ENCODE data around the gene ALG12.

Gene ALG12

GRCh38 chr22:49910229-49911155, 7.7 kb downstream of the ALG12 start:
- DNase-seq: no peak

GRCh38 chr22:49909476-49910205, 8.6 kb downstream of the ALG12 start:
- no peak for DNase-seq

GRCh38 chr22:49907807-49908206, 10.4 kb downstream of the ALG12 start:
- DNase-seq: no peak

GRCh38 chr22:49906799-49907290, 11.4 kb downstream of the ALG12 start:
- no peak for DNase-seq

- DNase-seq: no peak
Measured at GRCh38 chr22:49906071-49906798, 12.0 kb downstream of the ALG12 start.

DNA sequence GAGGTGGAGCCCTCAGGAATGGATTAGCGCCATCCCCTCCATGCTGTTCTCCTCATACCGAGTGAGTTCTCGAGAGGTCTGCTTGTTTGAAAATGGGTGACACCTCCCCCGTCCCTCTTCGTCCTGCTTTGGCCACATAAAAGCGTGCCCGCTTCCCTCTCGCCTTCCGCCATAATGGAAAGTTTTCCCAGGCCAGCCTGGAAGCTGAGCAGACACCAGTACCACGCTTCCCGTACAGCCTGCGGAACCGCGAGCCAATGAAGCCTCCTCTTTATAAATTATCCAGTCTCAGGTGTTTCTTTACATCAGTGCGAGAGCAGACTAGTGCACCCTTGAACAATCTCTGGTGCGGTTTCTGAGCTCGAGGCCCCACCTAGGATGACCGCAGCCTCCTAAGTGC, 12.8 kb downstream of the ALG12 start:
- DNase-seq: no peak

GRCh38 chr22:49904040-49904369, 14.2 kb downstream of the ALG12 start:
- no peak for DNase-seq

- no peak for DNase-seq
Measured at GRCh38 chr22:49903322-49904039, 14.8 kb downstream of the ALG12 start.

DNA sequence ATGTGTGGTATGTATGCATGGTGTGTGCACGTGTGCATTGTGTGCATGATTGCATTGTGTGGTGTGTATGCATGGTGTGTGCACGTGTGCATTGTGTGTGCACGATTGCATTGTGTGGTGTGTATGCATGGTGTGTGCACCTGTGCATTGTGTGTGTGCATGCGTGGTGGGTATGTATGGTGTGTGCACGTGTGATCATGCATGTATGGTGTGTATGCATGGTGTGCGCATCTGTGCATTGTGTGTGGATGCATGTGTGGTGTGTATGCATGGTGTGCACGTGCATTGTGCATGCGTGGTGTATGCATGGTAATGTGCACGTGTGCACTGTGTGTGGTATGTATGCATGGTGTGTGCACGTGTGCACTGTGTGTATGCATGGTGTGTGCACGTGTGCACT, 16.8 kb downstream of the ALG12 start:
- DNase-seq: no peak

DNA sequence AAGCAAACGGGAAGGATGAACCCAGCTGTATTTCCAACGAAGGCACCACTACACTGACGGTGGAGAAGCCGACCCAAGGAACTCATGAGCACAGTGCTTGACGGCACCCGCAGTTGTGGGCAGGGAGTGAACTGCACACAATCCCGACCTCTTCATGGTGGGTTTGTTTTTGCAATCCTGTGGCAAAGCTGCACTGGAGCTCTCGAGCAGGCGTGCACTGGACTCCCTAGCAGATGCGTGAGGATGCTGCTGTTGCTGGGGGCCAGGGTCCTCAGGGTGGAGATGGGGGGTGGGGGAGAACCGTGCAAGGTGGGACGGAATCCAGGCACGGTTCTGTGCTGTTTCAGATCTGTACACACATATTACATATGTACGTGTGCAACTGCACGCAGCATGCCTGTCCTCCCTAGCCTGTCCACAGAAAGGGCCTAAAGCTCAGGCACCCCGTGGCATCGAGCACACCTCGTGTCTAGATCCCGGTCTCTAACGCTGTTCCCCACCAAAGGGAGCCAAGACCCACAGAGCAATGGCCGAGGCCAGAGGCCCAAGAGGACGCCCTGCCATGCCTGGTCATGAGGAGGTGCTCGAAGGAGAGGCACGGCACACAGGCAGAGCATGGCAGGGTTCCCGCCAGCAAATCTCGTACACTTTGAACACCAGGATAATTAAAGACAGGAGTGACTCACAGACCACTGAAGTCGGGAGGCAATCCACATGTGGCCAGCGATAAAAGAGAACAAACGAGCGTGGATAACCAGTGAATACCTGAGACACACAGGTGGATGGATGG, 17.6 kb downstream of the ALG12 start:
- DNase-seq: no peak

DNA sequence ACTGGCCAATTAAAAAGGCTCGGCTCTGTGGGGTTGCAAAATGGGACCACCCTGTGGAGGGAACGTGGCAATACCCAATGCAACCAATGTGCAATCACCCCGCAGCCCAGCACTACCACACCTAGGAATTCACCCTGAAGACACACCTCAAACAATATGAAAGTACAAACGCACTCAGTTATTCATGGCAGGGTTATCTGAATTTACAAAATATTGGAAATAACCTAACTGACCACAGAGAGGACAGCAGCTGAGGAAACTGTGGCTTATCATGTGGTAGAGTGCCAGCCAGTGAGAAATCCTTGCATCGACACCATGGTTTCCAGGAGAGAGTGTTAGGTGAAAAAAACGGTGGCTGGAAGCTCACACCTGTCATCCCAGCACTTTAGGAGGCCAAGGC, 18.7 kb downstream of the ALG12 start:
- no peak for DNase-seq

DNA sequence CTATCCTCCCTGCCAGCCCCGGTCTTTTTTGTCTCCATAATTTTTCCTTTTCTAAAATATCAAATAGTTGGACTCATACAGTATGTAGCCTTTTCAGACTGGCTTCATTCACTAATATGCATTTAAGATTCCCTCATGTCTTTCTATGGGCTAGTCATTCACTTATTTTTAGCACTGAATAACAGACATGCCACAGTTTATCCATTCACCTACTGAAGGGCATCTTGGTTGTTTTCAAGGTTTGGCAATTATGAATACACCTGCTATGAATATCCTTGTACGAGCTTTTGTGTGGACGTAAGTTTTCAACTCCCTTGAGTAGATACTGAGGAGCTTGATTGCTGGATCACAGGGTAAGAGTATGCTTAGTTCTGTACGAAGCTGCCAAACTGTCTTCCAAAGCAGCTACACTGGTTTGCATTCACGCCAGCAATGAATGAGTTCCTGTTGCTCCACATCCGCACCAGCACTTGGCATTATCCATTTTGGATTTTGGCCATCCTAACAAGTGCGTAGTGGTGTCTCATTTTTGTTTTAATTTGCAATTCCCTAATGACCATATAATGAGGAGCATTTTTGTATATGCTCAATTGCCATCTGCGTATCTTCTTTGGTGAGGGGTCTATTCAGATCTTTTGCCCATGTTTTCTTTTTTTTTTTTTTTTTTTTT, 21.1 kb downstream of the ALG12 start:
- DNase-seq: no peak

DNA sequence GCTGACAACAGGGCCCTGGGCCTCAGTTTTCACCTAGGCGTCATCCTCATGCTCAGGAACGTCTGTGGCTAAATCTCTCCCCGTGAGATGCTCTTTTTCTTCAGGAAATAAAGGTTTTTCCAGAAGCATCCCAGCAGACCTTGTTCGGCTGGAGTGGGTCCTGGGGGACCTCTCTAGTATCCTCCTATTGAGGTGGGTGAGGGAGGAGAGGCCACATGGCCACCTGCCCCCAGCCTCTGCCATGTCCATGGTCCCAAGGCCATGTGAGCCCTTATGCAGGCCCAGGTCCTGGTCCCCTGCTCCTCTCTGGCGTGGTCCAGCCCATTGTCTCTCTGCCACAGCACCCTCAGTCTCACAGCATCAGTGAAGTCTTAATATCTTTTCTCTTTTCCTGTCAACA, 22.0 kb downstream of the ALG12 start:
- no peak for DNase-seq

DNA sequence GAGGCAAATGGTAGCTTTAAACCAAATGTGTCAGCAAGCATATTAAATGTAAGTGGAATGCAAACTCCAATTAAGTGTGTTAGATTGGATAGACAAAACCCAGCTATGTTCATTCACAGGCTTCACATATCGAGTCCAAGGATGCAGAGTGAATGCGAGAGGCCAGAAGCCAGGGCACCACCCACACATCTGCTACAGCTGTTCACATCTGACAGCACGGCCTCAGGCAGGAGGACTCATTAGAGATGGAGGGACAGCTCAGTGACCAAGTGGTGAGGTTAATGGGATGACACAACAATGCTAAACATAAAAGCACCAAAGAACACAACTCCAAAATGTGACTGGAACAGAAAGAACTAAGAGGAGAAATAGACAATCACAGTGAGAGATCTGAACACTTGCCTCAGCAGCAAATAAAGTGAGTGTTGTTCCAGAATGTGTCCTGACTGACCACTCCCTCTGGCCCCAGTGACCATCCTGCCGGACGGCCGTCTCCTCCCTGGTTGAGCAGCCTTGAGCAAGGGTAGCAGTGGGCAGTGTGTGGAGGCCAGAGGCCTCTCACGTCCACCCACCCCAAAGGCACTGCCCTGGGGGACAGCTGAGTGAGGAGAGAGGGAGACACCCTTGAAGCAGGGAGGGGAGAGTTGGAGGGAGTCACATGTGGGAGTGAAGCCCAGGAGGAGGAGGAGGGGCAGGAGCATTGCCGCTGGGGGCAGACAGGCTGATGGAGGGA, 23.8 kb downstream of the ALG12 start:
- DNase-seq: no peak

DNA sequence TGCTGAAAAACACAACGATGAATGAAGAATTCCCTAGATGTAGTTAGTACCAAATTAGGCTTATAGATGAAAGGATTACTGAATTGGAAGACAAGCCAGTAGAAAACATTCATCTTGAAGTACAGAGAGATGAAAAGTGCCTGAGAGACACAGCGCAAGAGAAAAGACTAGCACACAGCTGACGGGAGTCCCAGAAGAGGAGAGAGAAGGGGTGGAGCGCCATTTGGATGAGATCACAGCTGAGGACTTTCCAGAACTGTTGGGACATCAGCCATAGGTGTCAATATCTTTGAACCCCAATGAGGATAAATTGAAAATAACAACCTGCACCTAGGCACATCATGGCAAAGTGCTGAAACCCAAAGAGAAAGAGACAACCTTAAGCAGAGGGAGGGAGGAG, 25.2 kb downstream of the ALG12 start:
- no peak for DNase-seq

- DNase-seq: no peak
Measured at GRCh38 chr22:49892226-49892899, 25.9 kb downstream of the ALG12 start.

DNA sequence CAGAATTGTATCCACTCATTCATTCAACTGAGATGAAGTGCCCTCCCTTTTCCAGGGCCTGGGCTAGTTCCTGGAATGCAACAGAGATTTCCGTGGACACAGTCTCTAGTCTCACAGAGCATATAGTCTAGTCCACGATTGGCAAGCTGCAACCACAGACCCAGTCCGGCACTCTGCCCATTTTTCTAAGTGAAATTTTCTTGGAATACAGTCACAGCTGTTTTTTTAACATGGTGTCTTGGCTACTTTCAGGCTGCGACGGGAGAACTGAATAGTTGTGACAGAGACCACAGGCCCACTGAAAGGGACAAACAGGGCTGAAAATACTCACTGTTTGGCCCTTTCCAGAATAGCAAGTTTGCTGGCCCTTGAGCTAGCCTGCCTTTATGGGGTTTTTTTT, 29.2 kb downstream of the ALG12 start:
- DNase-seq: no peak

GRCh38 chr22:49887702-49888101, 30.5 kb downstream of the ALG12 start:
- DNase-seq: no peak

DNA sequence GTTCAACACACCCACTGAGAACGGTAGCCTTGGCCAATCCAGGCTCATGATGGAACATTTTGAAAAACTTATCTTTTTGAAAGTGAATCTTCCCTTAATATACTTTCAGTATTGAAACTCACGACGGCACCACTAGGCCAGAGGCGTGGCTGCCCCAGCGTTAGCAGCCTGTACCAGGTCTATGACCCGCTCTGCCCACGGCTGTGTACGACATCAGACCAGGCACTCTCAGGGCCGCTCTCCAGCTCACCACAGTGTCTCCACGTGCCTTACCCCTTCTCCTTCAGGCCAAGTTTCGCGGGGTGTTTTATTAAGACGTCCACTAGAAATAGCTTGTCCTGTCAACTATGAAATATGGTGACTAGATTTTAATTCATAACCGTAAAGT, 31.2 kb downstream of the ALG12 start:
- DNase-seq: no peak

Data from GOT3 (cell line).